ENCODE measurements around the gene SLC22A5.

DNA sequence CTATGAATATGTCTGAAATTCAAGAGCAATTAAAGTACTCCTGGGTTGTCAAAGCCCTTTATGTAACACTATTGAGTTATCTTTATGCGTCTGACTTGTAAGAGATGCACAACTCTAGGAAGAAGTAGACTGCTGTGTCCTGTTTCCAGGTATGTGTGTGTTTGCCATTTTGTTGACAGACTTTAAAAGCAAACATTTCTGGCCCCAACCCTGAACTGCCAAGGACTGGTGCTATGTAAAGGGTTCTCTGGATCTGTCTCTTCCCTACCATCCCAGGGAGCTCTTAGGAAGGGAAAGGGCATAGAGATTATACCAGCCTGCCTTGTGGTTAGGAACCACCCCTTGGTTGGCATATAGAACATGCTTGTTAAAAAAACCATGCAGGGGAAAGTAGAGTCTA lies 12.1 kb downstream of the SLC22A5 start:
- TF ChIP-seq, protein P1, sequence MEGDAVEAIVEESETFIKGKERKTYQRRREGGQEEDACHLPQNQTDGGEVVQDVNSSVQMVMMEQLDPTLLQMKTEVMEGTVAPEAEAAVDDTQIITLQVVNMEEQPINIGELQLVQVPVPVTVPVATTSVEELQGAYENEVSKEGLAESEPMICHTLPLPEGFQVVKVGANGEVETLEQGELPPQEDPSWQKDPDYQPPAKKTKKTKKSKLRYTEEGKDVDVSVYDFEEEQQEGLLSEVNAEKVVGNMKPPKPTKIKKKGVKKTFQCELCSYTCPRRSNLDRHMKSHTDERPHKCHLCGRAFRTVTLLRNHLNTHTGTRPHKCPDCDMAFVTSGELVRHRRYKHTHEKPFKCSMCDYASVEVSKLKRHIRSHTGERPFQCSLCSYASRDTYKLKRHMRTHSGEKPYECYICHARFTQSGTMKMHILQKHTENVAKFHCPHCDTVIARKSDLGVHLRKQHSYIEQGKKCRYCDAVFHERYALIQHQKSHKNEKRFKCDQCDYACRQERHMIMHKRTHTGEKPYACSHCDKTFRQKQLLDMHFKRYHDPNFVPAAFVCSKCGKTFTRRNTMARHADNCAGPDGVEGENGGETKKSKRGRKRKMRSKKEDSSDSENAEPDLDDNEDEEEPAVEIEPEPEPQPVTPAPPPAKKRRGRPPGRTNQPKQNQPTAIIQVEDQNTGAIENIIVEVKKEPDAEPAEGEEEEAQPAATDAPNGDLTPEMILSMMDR (IDR thresholded peaks at IDR 0.05): no peak
- no peak for TF ChIP-seq EZH2 (IDR thresholded peaks at IDR 0.05; ENCODE audit: borderline replicate concordance, insufficient read depth, low read depth, low read length, poor library complexity, severe bottlenecking)
